Heart left ventricle (tissue), 13 donors: ENCODE results near the gene GEMIN4.

Source experiments
- POLR2A ChIP-seq, 2 donors: fragments of 450-650 bp; IDR thresholded peaks; one replicate each; pipeline ENCODE4 v1.6.1; 2017; ENCODE audit warnings: antibody characterized with exemption in 2 of 2, mild to moderate bottlenecking in 2 of 2, moderate library complexity in 2 of 2
- TF ChIP-seq, protein P1 (sequence below), 12 donors: fragments of 200-600 bp; sonication (generic) in 4 of 12; IDR thresholded peaks; one replicate each; pipeline versions ENCODE4 v1.5.0 to v1.8.0; 2018 to 2022; ENCODE audit warnings: antibody characterized with exemption in 12 of 12, mild to moderate bottlenecking in 5 of 12
- donor health status: ischemic (EF 13 %, LVEDD 7.1; RV severe dilation, severe dysfunction).
- donor health status: DM: no; HTN: yes; CAD: no.
- donor health status: DM: no; HTN: no; CAD: no.
- donor health status: ischemic (EF 25% LVEDD 6.9; RV normal size, moderate dysfunction).
- donor health status: ischemic (EF 25% LVEDD 5.7; RV mildly dilated, moderate dysfunction).
- donor health status: ischemic (EF 35%, LVEDD 5.7; RV mildly dilated, moderate dysfunction).
- donor health status: nonischemic (EF 11% LVEDD 7.7; RV severe dilation, severe dysfunction).
- donor health status: DM: yes; HTN: yes; CAD: no.
- donor health status: PGD.
- donor health status: ischemic (EF 29% LVEDD 5.4; RV normal size, mild dysfunction).
- donor health status: nonischemic (EF 23%, LVEDD 6.1; RV moderate dilation, normal function).

DNA sequence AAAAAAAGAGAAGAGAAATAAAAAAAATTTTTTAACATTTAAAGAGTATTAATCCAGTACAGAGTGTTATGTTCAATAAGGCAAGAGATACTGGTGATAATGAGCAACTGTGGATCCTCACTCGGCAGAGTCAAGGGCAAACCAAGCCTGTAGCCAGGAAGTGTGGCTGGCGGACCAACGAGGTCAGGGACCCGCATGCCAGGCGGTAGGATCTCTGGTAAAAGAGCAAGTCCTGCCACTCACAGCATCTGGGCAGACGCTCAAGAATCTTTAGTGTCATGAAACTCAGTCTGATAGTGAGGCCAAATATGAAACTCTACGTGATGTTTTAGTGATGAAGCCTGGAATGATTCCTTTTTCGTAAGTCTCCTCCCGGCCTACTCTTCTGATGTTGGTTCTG is 8.3 kb upstream of the GEMIN4 start:
- TF ChIP-seq, protein P1, sequence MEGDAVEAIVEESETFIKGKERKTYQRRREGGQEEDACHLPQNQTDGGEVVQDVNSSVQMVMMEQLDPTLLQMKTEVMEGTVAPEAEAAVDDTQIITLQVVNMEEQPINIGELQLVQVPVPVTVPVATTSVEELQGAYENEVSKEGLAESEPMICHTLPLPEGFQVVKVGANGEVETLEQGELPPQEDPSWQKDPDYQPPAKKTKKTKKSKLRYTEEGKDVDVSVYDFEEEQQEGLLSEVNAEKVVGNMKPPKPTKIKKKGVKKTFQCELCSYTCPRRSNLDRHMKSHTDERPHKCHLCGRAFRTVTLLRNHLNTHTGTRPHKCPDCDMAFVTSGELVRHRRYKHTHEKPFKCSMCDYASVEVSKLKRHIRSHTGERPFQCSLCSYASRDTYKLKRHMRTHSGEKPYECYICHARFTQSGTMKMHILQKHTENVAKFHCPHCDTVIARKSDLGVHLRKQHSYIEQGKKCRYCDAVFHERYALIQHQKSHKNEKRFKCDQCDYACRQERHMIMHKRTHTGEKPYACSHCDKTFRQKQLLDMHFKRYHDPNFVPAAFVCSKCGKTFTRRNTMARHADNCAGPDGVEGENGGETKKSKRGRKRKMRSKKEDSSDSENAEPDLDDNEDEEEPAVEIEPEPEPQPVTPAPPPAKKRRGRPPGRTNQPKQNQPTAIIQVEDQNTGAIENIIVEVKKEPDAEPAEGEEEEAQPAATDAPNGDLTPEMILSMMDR (IDR thresholded peaks at IDR 0.05) = no peak
- TF ChIP-seq POLR2A (IDR thresholded peaks at IDR 0.05) = no peak
